Right lobe of liver (tissue), 4 donors: ENCODE data around the gene AGL.

ENCODE experiments used
- POLR2A ChIP-seq: fragments of 450-650 bp; IDR thresholded peaks from one replicate; pipeline ENCODE4 v1.6.1; 2017; ENCODE audit warnings: antibody characterized with exemption, mild to moderate bottlenecking
- TF ChIP-seq, protein P1 (sequence below), 4 donors: fragments of 200-600 bp in 3 of 4; fragments of 450-650 bp in 1 of 4; IDR thresholded peaks; one replicate each; pipeline versions ENCODE4 v1.5.1 to v1.8.0; 2016 to 2022; ENCODE audit warnings: antibody characterized with exemption in 4 of 4, mild to moderate bottlenecking in 2 of 4
- donor health status: DM: no; HTN: no; CAD: no.
- donor health status: DM: no; HTN: no; CAD: no.
- donor health status: DM: no; HTN: yes; CAD: no.

DNA sequence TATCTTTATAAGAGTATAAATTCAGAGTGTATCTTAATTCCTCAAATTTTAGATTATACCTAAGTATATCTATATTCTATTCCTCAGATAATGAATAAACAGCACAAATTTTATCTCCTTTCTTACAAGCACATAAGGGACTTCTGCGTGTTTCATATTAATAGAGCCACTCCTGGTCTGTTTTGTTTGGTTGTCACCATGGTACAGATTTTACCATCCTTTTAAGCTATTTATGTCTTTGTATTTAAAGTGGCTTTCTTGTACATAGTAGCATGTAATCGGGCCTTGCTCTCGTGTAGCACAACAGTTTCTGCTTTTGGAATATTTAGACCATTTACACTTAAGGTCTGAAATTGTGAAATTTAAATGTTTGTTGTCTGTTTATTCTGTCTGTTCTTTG lies 67.1 kb downstream of the AGL start:
- TF ChIP-seq, protein P1, sequence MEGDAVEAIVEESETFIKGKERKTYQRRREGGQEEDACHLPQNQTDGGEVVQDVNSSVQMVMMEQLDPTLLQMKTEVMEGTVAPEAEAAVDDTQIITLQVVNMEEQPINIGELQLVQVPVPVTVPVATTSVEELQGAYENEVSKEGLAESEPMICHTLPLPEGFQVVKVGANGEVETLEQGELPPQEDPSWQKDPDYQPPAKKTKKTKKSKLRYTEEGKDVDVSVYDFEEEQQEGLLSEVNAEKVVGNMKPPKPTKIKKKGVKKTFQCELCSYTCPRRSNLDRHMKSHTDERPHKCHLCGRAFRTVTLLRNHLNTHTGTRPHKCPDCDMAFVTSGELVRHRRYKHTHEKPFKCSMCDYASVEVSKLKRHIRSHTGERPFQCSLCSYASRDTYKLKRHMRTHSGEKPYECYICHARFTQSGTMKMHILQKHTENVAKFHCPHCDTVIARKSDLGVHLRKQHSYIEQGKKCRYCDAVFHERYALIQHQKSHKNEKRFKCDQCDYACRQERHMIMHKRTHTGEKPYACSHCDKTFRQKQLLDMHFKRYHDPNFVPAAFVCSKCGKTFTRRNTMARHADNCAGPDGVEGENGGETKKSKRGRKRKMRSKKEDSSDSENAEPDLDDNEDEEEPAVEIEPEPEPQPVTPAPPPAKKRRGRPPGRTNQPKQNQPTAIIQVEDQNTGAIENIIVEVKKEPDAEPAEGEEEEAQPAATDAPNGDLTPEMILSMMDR (IDR thresholded peaks at IDR 0.05), result no peak
- TF ChIP-seq POLR2A, result no peak
